ENCODE measurements around the gene ETV5.
A peak's percentile ranks its signal among the peaks of the same experiment; 100 is the strongest.

ETV5 gene

GRCh38 chr3:186077466-186077865 lies 31.4 kb downstream of the ETV5 start:
- no peak overlapping the region for H3K27ac Mint-ChIP-seq
- no peak overlapping the region for H3K4me3 Mint-ChIP-seq
- H3K27me3 Mint-ChIP-seq (ENCODE audit: low read depth): peaks cover 58% of the 10 kb centered on the region
- H3K9me3 Mint-ChIP-seq: no peaks in the 10 kb centered on the region
- no peaks in the 10 kb centered on the region for H3K4me1 Mint-ChIP-seq (ENCODE audit: low read depth)
- DNase-seq (ENCODE audit: low spot score): no peak
- no peaks in the 10 kb centered on the region for H3K36me3 Mint-ChIP-seq (ENCODE audit: low read depth)

GRCh38 chr3:186075931-186076567 lies 32.8 kb downstream of the ETV5 start:
- no peak overlapping the region for H3K4me3 Mint-ChIP-seq
- no peaks in the 10 kb centered on the region for H3K36me3 Mint-ChIP-seq (ENCODE audit: low read depth)
- no peaks in the 10 kb centered on the region for H3K9me3 Mint-ChIP-seq
- H3K4me1 Mint-ChIP-seq (ENCODE audit: low read depth): no peaks in the 10 kb centered on the region
- DNase-seq (ENCODE audit: low spot score): no peak
- H3K27me3 Mint-ChIP-seq (ENCODE audit: low read depth): peaks cover 60% of the 10 kb centered on the region
- no peak overlapping the region for H3K27ac Mint-ChIP-seq

- Mint-ChIP-seq H3K4me3 (no peak overlapping the region), H3K27me3 (ENCODE audit: low read depth) (peaks cover 61% of the 10 kb centered on the region), H3K36me3 (ENCODE audit: low read depth) (no peaks in the 10 kb centered on the region), H3K9me3 (no peaks in the 10 kb centered on the region), H3K27ac (no peak overlapping the region), H3K4me1 (ENCODE audit: low read depth) (no peaks in the 10 kb centered on the region)
- no peak for DNase-seq (ENCODE audit: low spot score)
Measured at GRCh38 chr3:186075489-186075888, 33.4 kb downstream of the ETV5 start.

- Mint-ChIP-seq H3K4me1 (ENCODE audit: low read depth) (no peaks in the 10 kb centered on the region), H3K36me3 (ENCODE audit: low read depth) (no peaks in the 10 kb centered on the region), H3K27ac (no peak overlapping the region), H3K4me3 (no peak overlapping the region), H3K27me3 (ENCODE audit: low read depth) (peaks cover 59% of the 10 kb centered on the region), H3K9me3 (no peaks in the 10 kb centered on the region)
- no peak for DNase-seq (ENCODE audit: low spot score)
Measured at GRCh38 chr3:186073641-186074040, 35.2 kb downstream of the ETV5 start.

GRCh38 chr3:186070996-186071395 lies 37.9 kb downstream of the ETV5 start:
- Mint-ChIP-seq H3K4me3 (no peak overlapping the region), H3K9me3 (no peaks in the 10 kb centered on the region)

GRCh38 chr3:186070550-186070949 lies 38.3 kb downstream of the ETV5 start:
- Mint-ChIP-seq H3K4me1 (ENCODE audit: low read depth) (peaks cover 6% of the 10 kb centered on the region), H3K9me3 (no peaks in the 10 kb centered on the region), H3K36me3 (ENCODE audit: low read depth) (no peaks in the 10 kb centered on the region), H3K4me3 (no peak overlapping the region), H3K27ac (no peak overlapping the region), H3K27me3 (ENCODE audit: low read depth) (peaks cover 68% of the 10 kb centered on the region)
- DNase-seq (ENCODE audit: low spot score): no peak

More at GRCh38 chr3:186070996-186071395, 37.9 kb downstream of the ETV5 start:
- Mint-ChIP-seq H3K36me3 (ENCODE audit: low read depth) (no peaks in the 10 kb centered on the region), H3K27ac (no peak overlapping the region), H3K27me3 (ENCODE audit: low read depth) (peaks cover 68% of the 10 kb centered on the region), H3K4me1 (ENCODE audit: low read depth) (peaks cover 6% of the 10 kb centered on the region)
- no peak for DNase-seq (ENCODE audit: low spot score)

GRCh38 chr3:186070133-186070532 lies 38.8 kb downstream of the ETV5 start:
- Mint-ChIP-seq H3K4me3 (no peak overlapping the region), H3K27me3 (ENCODE audit: low read depth) (peaks cover 67% of the 10 kb centered on the region), H3K27ac (no peak overlapping the region), H3K36me3 (ENCODE audit: low read depth) (no peaks in the 10 kb centered on the region), H3K9me3 (no peaks in the 10 kb centered on the region), H3K4me1 (ENCODE audit: low read depth) (peaks cover 6% of the 10 kb centered on the region)
- no peak for DNase-seq (ENCODE audit: low spot score)

GRCh38 chr3:186069199-186069598 lies 39.7 kb downstream of the ETV5 start:
- H3K4me1 Mint-ChIP-seq (ENCODE audit: low read depth): peaks cover 6% of the 10 kb centered on the region
- DNase-seq (ENCODE audit: low spot score): no peak

GRCh38 chr3:186068243-186068552 lies 40.7 kb downstream of the ETV5 start:
- DNase-seq (ENCODE audit: low spot score): no peak
- H3K27ac Mint-ChIP-seq: no peak overlapping the region
- H3K4me3 Mint-ChIP-seq: no peak overlapping the region
- no peaks in the 10 kb centered on the region for H3K36me3 Mint-ChIP-seq (ENCODE audit: low read depth)
- peaks cover 80% of the 10 kb centered on the region for H3K27me3 Mint-ChIP-seq (ENCODE audit: low read depth)
- H3K4me1 Mint-ChIP-seq (ENCODE audit: low read depth): peaks cover 6% of the 10 kb centered on the region
- H3K9me3 Mint-ChIP-seq: no peaks in the 10 kb centered on the region

More at GRCh38 chr3:186069199-186069598, 39.7 kb downstream of the ETV5 start:
- no peaks in the 10 kb centered on the region for H3K9me3 Mint-ChIP-seq
- H3K36me3 Mint-ChIP-seq (ENCODE audit: low read depth): no peaks in the 10 kb centered on the region
- H3K27me3 Mint-ChIP-seq (ENCODE audit: low read depth): peaks cover 74% of the 10 kb centered on the region
- H3K27ac Mint-ChIP-seq: no peak overlapping the region
- H3K4me3 Mint-ChIP-seq: no peak overlapping the region

- Mint-ChIP-seq H3K36me3 (ENCODE audit: low read depth) (no peaks in the 10 kb centered on the region), H3K27ac (no peak overlapping the region), H3K4me3 (peak overlapping the region; percentile 45), H3K4me1 (ENCODE audit: low read depth) (peaks cover 6% of the 10 kb centered on the region), H3K27me3 (ENCODE audit: low read depth) (peaks cover 80% of the 10 kb centered on the region), H3K9me3 (no peaks in the 10 kb centered on the region)
- DNase-seq (ENCODE audit: low spot score): no peak
Measured at GRCh38 chr3:186067360-186068242, 41.3 kb downstream of the ETV5 start.

GRCh38 chr3:186060222-186060621 lies 48.7 kb downstream of the ETV5 start:
- peak overlapping the region; percentile 30 for H3K4me3 Mint-ChIP-seq
- no peak overlapping the region for H3K27ac Mint-ChIP-seq
- H3K4me1 Mint-ChIP-seq (ENCODE audit: low read depth): peaks cover 13% of the 10 kb centered on the region
- no peaks in the 10 kb centered on the region for H3K9me3 Mint-ChIP-seq
- H3K27me3 Mint-ChIP-seq (ENCODE audit: low read depth): peaks cover 82% of the 10 kb centered on the region
- DNase-seq (ENCODE audit: low spot score): peak; percentile 55
- no peaks in the 10 kb centered on the region for H3K36me3 Mint-ChIP-seq (ENCODE audit: low read depth)

- Mint-ChIP-seq H3K36me3 (ENCODE audit: low read depth) (no peaks in the 10 kb centered on the region), H3K27me3 (ENCODE audit: low read depth) (peaks cover 80% of the 10 kb centered on the region), H3K4me1 (ENCODE audit: low read depth) (peaks cover 13% of the 10 kb centered on the region), H3K9me3 (no peaks in the 10 kb centered on the region), H3K4me3 (no peak overlapping the region), H3K27ac (no peak overlapping the region)
- no peak for DNase-seq (ENCODE audit: low spot score)
Measured at GRCh38 chr3:186059192-186059591, 49.7 kb downstream of the ETV5 start.

GRCh38 chr3:186058225-186058624 lies 50.7 kb downstream of the ETV5 start:
- no peak for DNase-seq (ENCODE audit: low spot score)
- Mint-ChIP-seq H3K27ac (no peak overlapping the region), H3K27me3 (ENCODE audit: low read depth) (peaks cover 80% of the 10 kb centered on the region), H3K36me3 (ENCODE audit: low read depth) (no peaks in the 10 kb centered on the region), H3K4me1 (ENCODE audit: low read depth) (peaks cover 13% of the 10 kb centered on the region), H3K9me3 (no peaks in the 10 kb centered on the region), H3K4me3 (no peak overlapping the region)

GRCh38 chr3:186057594-186057993 lies 51.3 kb downstream of the ETV5 start:
- Mint-ChIP-seq H3K9me3 (no peaks in the 10 kb centered on the region), H3K4me1 (ENCODE audit: low read depth) (peaks cover 13% of the 10 kb centered on the region), H3K36me3 (ENCODE audit: low read depth) (no peaks in the 10 kb centered on the region), H3K27ac (no peak overlapping the region), H3K27me3 (ENCODE audit: low read depth) (peaks cover 83% of the 10 kb centered on the region), H3K4me3 (no peak overlapping the region)
- DNase-seq (ENCODE audit: low spot score): no peak

Data from T-helper 2 cell treated with Interferon-gamma antibody and Interleukin-4, amounts not matched to agents 5 μg/mL and 100 μg/mL, for 36 hours (primary cell).